ENCODE data around the gene TMEM213.
A peak's percentile ranks its signal among the peaks of the same experiment; 100 is the strongest.

DNA sequence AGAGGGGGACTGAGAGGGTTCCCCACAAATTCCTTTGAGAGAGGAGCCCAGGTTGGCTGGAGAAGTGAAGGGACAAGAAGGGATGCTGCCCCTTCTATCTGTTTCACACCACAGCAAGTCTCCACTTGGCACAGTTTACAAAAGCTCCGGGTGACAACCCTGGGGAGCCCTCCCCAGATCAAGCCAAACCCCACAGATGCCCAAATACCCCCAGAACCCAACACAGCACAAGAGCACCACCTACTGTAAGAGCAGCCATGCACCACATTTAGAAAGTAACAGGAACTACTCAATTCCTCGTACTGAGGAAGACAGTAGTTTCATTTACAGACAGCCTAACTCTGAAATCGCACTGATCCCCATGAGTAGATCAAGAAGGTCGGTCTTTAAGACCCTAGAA lies 68.0 kb downstream of the TMEM213 start:
- TF ChIP-seq, protein P1, sequence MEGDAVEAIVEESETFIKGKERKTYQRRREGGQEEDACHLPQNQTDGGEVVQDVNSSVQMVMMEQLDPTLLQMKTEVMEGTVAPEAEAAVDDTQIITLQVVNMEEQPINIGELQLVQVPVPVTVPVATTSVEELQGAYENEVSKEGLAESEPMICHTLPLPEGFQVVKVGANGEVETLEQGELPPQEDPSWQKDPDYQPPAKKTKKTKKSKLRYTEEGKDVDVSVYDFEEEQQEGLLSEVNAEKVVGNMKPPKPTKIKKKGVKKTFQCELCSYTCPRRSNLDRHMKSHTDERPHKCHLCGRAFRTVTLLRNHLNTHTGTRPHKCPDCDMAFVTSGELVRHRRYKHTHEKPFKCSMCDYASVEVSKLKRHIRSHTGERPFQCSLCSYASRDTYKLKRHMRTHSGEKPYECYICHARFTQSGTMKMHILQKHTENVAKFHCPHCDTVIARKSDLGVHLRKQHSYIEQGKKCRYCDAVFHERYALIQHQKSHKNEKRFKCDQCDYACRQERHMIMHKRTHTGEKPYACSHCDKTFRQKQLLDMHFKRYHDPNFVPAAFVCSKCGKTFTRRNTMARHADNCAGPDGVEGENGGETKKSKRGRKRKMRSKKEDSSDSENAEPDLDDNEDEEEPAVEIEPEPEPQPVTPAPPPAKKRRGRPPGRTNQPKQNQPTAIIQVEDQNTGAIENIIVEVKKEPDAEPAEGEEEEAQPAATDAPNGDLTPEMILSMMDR (conservative IDR thresholded peaks at IDR 0.05 in 1 of 2, IDR thresholded peaks at IDR 0.05 in 1 of 2; ENCODE audit: extremely low read depth in 1 of 2, insufficient read depth in 1 of 2, low read depth in 1 of 2, low read length in 2 of 2) = peak; percentile 37 to 69
- no peak for TF ChIP-seq EZH2 (IDR thresholded peaks at IDR 0.05; ENCODE audit: borderline replicate concordance, low read length)
